Lower lobe of right lung (tissue), 2 donors: ENCODE data around the gene TOB1. TPM values are rescaled to one million over a fixed set of nuclear protein-coding genes. Genes with fewer than 3 reads are reported as not detected.

Experiments
- ATAC-seq, 2 donors: fragments of 200-7000 bp; cut with Tn5 transposase; one replicate each; pipeline ENCODE4 v1.9.1; 2020 to 2022; ENCODE audit warnings: mild to moderate bottlenecking in 2 of 2, moderate library complexity in 2 of 2
- DNase-seq: peaks from one replicate; pipeline ENCODE4 v3.0.0-alpha.2; 2020
- H3K27ac ChIP-seq: fragments of 200-600 bp; one replicate; pipeline ENCODE4 v1.8.0; 2022
- H3K27me3 ChIP-seq: fragments of 200-600 bp; one replicate; pipeline ENCODE4 v1.8.0; 2022; ENCODE audit warnings: low read depth
- H3K36me3 ChIP-seq: fragments of 200-600 bp; one replicate; pipeline ENCODE4 v1.8.0; 2022; ENCODE audit warnings: mild to moderate bottlenecking
- H3K4me1 ChIP-seq: fragments of 200-600 bp; one replicate; pipeline ENCODE4 v1.8.0; 2022
- H3K4me3 ChIP-seq: fragments of 200-600 bp; one replicate; pipeline ENCODE4 v1.8.0; 2022; ENCODE audit warnings: mild to moderate bottlenecking
- H3K9me3 ChIP-seq: fragments of 200-600 bp; one replicate; pipeline ENCODE4 v1.8.0; 2022
- CTCF ChIP-seq: fragments of 200-600 bp; IDR thresholded peaks from one replicate; pipeline ENCODE4 v1.8.0; 2022; ENCODE audit warnings: antibody characterized with exemption, mild to moderate bottlenecking
- intact Hi-C: fragments of 100-400 bp; cut with DNase I; formaldehyde crosslinking; loops from one replicate; pipeline ENCODE4 v1.11.0; 2022
- total RNA-seq: library from RNA; stranded (reverse); fragmentation: NEBNext Ultra II Directional; extraction: Animal tissue kit (Norgen Biotek cat#: 25700); gene quantifications from one replicate; pipeline ENCODE4 v1.2.1, GENCODE V29; 2021
- donor health status: DM: no; HTN: yes; CAD: no; lungs with severe emphysema.

Gene TOB1
- total RNA-seq, 1 donor from 2014 or later: 72.9 TPM

- no peak for TF ChIP-seq CTCF
- no peak for DNase-seq
- Histone ChIP-seq H3K4me3 (no peak overlapping the region), H3K9me3 (no peaks in the 10 kb centered on the region), H3K27me3 (peaks cover 3% of the 10 kb centered on the region), H3K27ac (no peak overlapping the region), H3K4me1 (peaks cover 9% of the 10 kb centered on the region), H3K36me3 (no peaks in the 10 kb centered on the region)
- no peak for ATAC-seq
- intact Hi-C loops: no loop called here
These were observed 45.5 kb downstream of the TOB1 start for GRCh38 chr17:50820651-50821050.

- H3K9me3 ChIP-seq: no peaks in the 10 kb centered on the region
- peaks cover 9% of the 10 kb centered on the region for H3K4me1 ChIP-seq
- no peak for TF ChIP-seq CTCF
- H3K4me3 ChIP-seq: no peak overlapping the region
- DNase-seq (no peak), ATAC-seq (peak in 1 of 2 donors; percentile 33)
- intact Hi-C loops: no loop called here
- no peak overlapping the region for H3K27ac ChIP-seq
- H3K36me3 ChIP-seq: no peaks in the 10 kb centered on the region
- H3K27me3 ChIP-seq: peaks cover 3% of the 10 kb centered on the region
These were observed 47.1 kb downstream of the TOB1 start for GRCh38 chr17:50818921-50819657.

DNA sequence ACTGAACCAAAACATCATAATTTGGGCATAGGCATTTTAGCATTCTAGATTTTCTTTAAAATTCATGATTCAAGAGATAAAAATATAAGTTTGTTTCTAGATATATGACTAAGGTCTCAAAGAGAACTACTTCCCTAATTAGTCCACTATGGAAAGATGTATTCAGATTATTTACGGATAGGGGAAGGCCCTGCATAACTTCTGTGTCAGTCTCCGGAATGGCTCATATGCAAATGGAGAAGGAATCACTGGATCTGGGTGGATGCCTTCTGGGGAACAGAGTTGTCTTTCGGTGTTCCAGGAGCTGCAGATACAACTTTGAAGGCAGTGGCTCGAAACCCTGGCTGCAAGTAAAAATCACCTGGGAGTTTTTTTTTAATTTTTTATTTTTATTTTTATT, 47.9 kb downstream of the TOB1 start:
- no peak for TF ChIP-seq CTCF
- intact Hi-C loops: no loop called here
- peaks cover 3% of the 10 kb centered on the region for H3K27me3 ChIP-seq
- no peak overlapping the region for H3K4me3 ChIP-seq
- H3K36me3 ChIP-seq: no peaks in the 10 kb centered on the region
- peaks cover 9% of the 10 kb centered on the region for H3K4me1 ChIP-seq
- H3K9me3 ChIP-seq: no peaks in the 10 kb centered on the region
- ATAC-seq: no peak
- DNase-seq: no peak
- H3K27ac ChIP-seq: no peak overlapping the region

- H3K4me3 ChIP-seq: no peak overlapping the region
- no peak overlapping the region for H3K27ac ChIP-seq
- intact Hi-C loops: no loop called here
- H3K27me3 ChIP-seq: peaks cover 3% of the 10 kb centered on the region
- H3K9me3 ChIP-seq: no peaks in the 10 kb centered on the region
- ATAC-seq (no peak), DNase-seq (no peak)
- TF ChIP-seq CTCF: no peak
- H3K36me3 ChIP-seq: no peaks in the 10 kb centered on the region
- H3K4me1 ChIP-seq: peaks cover 9% of the 10 kb centered on the region
These were observed 48.3 kb downstream of the TOB1 start for GRCh38 chr17:50817838-50818237.

- peaks cover 9% of the 10 kb centered on the region for H3K4me1 ChIP-seq
- peak overlapping the region; percentile 14 for H3K4me3 ChIP-seq
- no peaks in the 10 kb centered on the region for H3K36me3 ChIP-seq
- H3K27ac ChIP-seq: no peak overlapping the region
- intact Hi-C loops: no loop called here
- DNase-seq: peak; percentile 66
- peak; percentile 78 to 80 for ATAC-seq
- peak; percentile 86 for TF ChIP-seq CTCF
- H3K27me3 ChIP-seq: peaks cover 3% of the 10 kb centered on the region
- no peaks in the 10 kb centered on the region for H3K9me3 ChIP-seq
These were observed 49.1 kb downstream of the TOB1 start for GRCh38 chr17:50816771-50817751.
